GM08714 (cell line): ENCODE data around the gene FOXO6.
A peak's percentile ranks its signal among the peaks of the same experiment; 100 is the strongest.

Experiments used
- H3K4me3 ChIP-seq: fragments of 200-500 bp; sonication (Bioruptor generic); 2 replicates; pipeline ENCODE4 v1.5.1; 2014; ENCODE audit warnings: mild to moderate bottlenecking, low read length, inconsistent platforms
- ZNF274 ChIP-seq: IDR thresholded peaks from 2 replicates; pipeline ENCODE4 v1.6.1; 2012; ENCODE audit warnings: mild to moderate bottlenecking, low read depth, low read length

The FOXO6 gene

GRCh38 chr1:41355356-41355755, 5.9 kb upstream of the FOXO6 start:
- TF ChIP-seq ZNF274: no peak
- H3K4me3 ChIP-seq: no peak overlapping the region

GRCh38 chr1:41355761-41356160, 5.5 kb upstream of the FOXO6 start:
- no peak overlapping the region for H3K4me3 ChIP-seq
- no peak for TF ChIP-seq ZNF274

- H3K4me3 ChIP-seq: no peak overlapping the region
- TF ChIP-seq ZNF274: no peak
Observed at GRCh38 chr1:41356752-41357151, 4.5 kb upstream of the FOXO6 start.

- H3K4me3 ChIP-seq: no peak overlapping the region
- no peak for TF ChIP-seq ZNF274
Observed at GRCh38 chr1:41357451-41358101, 3.7 kb upstream of the FOXO6 start.

- no peak for TF ChIP-seq ZNF274
Observed at GRCh38 chr1:41358131-41359021, 2.9 kb upstream of the FOXO6 start.

GRCh38 chr1:41359211-41360073, 1.8 kb upstream of the FOXO6 start:
- no peak overlapping the region for H3K4me3 ChIP-seq
- no peak for TF ChIP-seq ZNF274

More at GRCh38 chr1:41358131-41359021, 2.9 kb upstream of the FOXO6 start:
- H3K4me3 ChIP-seq: no peak overlapping the region

GRCh38 chr1:41360074-41360785, 1.0 kb upstream of the FOXO6 start:
- no peak for TF ChIP-seq ZNF274

GRCh38 chr1:41361495-41362356, 492 bp downstream of the FOXO6 start:
- TF ChIP-seq ZNF274: no peak
- peak overlapping the region; percentile 33; the same call in 1 of the 2 replicates for H3K4me3 ChIP-seq

More at GRCh38 chr1:41360074-41360785, 1.0 kb upstream of the FOXO6 start:
- no peak overlapping the region; the same call in 1 of the 2 replicates for H3K4me3 ChIP-seq

GRCh38 chr1:41362357-41362721, 1.1 kb downstream of the FOXO6 start:
- no peak overlapping the region for H3K4me3 ChIP-seq
- no peak for TF ChIP-seq ZNF274

GRCh38 chr1:41362749-41363590, 1.7 kb downstream of the FOXO6 start:
- no peak overlapping the region for H3K4me3 ChIP-seq
- TF ChIP-seq ZNF274: no peak

- TF ChIP-seq ZNF274: no peak
- no peak overlapping the region for H3K4me3 ChIP-seq
Observed at GRCh38 chr1:41363591-41364320, 2.5 kb downstream of the FOXO6 start.
